ENCODE results near the gene BNIP5. TPM values are rescaled to one million over a fixed set of nuclear protein-coding genes. Genes with fewer than 3 reads are reported as not detected.

BNIP5 gene
- total RNA-seq, 4 donors from 2014 or later = not detected

DNA sequence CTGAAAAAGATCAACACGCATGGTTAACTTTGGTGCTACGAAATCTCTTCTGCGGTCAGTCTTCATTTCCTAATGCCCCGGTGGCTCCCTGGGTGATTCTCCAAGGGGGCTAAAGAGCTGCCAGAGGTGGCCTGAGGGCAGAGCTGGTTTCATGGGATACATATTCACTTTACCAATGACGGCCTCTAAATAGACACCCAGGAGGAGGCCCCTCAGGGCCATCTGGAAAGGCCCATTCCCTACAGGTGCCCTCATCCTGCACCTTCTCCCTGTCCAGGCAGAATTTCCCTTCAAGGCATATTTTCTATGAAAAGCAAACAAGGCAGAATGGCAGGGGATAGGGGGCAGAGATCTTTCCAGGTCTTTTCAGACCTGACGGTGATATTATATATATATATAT is 12.5 kb downstream of the BNIP5 start:
- TF ChIP-seq POLR2A (IDR thresholded peaks at IDR 0.05) = no peak
- TF ChIP-seq, protein P1, sequence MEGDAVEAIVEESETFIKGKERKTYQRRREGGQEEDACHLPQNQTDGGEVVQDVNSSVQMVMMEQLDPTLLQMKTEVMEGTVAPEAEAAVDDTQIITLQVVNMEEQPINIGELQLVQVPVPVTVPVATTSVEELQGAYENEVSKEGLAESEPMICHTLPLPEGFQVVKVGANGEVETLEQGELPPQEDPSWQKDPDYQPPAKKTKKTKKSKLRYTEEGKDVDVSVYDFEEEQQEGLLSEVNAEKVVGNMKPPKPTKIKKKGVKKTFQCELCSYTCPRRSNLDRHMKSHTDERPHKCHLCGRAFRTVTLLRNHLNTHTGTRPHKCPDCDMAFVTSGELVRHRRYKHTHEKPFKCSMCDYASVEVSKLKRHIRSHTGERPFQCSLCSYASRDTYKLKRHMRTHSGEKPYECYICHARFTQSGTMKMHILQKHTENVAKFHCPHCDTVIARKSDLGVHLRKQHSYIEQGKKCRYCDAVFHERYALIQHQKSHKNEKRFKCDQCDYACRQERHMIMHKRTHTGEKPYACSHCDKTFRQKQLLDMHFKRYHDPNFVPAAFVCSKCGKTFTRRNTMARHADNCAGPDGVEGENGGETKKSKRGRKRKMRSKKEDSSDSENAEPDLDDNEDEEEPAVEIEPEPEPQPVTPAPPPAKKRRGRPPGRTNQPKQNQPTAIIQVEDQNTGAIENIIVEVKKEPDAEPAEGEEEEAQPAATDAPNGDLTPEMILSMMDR (IDR thresholded peaks at IDR 0.05) = no peak
- Histone ChIP-seq H3K36me3 (no peaks in the 10 kb centered on the region), H3K4me1 (no peaks in the 10 kb centered on the region), H3K4me3 (no peak overlapping the region), H3K9me3 (no peaks in the 10 kb centered on the region), H3K27me3 (no peaks in the 10 kb centered on the region), H3K27ac (no peak overlapping the region)
- intact Hi-C loops (cut with DNase I; ENCODE audit: low total_unique reads) = no loop called here
- DNase-seq = no peak

DNA sequence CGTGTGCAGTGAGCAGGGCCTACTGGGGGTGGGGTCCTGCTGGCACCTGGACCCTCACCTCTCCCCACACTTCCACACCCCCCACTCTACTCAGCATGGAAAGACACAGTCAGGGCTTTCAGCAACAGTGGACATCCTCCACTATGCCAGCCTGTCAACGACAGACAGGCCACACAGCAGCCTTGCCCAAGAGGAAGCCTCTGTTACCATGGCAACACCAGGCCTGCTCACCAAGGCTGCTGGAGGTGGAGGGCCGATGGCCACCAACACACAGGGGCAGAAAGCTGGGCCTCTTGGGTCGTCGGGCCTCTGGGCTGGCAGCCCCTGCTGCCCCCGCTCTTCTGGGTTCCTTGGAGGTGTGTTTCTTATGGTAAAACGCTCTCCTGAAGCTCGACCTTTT is 13.6 kb downstream of the BNIP5 start:
- TF ChIP-seq, protein P1 (IDR thresholded peaks at IDR 0.05) = no peak
- no peak for TF ChIP-seq POLR2A (IDR thresholded peaks at IDR 0.05)
- Histone ChIP-seq H3K4me1 (no peaks in the 10 kb centered on the region), H3K4me3 (no peak overlapping the region), H3K27ac (no peak overlapping the region), H3K27me3 (no peaks in the 10 kb centered on the region), H3K9me3 (no peaks in the 10 kb centered on the region), H3K36me3 (no peaks in the 10 kb centered on the region)
- intact Hi-C loops (cut with DNase I; ENCODE audit: low total_unique reads) = no loop called here
- no peak for DNase-seq

DNA sequence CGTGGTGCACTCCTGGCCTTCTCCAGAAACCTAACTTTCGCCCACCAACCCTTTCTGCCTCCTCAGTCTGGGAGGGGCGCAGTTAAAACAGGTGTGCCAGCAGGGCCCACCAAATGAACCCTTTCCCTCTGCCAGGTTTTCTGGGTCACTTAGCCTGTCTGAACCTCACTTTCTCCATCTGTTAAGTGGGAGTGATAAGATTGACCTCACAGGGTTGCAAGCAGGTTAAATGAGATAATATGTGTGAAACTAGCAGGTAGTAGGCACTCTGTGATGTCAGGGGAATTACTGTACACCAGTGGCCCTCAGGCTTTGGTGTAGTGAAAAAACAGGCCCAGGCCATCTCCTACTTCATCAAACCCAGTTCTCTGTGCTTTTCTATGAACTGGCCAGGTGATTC is 14.1 kb downstream of the BNIP5 start:
- Histone ChIP-seq H3K27ac (no peak overlapping the region), H3K27me3 (no peaks in the 10 kb centered on the region), H3K36me3 (no peaks in the 10 kb centered on the region), H3K4me3 (no peak overlapping the region), H3K9me3 (no peaks in the 10 kb centered on the region), H3K4me1 (no peaks in the 10 kb centered on the region)
- DNase-seq = no peak
- TF ChIP-seq, protein P1 (IDR thresholded peaks at IDR 0.05) = no peak
- TF ChIP-seq POLR2A (IDR thresholded peaks at IDR 0.05) = no peak
- intact Hi-C loops (cut with DNase I; ENCODE audit: low total_unique reads) = no loop called here

DNA sequence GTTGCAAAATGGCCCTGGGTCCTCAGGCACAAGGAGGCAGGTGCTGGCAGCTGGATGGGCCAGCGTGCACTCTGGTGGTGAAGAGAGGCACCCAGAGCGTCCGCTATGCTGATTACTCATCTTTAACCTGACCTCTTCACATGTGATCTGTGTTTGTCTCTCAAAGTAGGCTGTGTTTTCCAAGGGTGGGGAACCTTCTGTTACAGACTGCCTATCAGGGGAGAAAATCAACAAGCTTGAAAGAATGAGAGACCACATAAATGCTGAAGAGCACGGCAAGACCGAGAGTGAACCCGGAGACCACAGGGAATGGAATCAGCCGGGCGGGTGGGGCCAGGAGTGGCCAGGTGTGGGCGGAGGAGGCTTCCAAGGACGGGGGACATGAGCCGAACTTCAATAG is 16.2 kb downstream of the BNIP5 start:
- TF ChIP-seq, protein P1 (IDR thresholded peaks at IDR 0.05) = no peak
- TF ChIP-seq POLR2A (IDR thresholded peaks at IDR 0.05) = no peak
- H3K27me3 ChIP-seq = no peaks in the 10 kb centered on the region
- no peak overlapping the region for H3K4me3 ChIP-seq
- no peaks in the 10 kb centered on the region for H3K36me3 ChIP-seq
- intact Hi-C loops (cut with DNase I; ENCODE audit: low total_unique reads) = no loop called here
- no peak for DNase-seq
- no peak overlapping the region for H3K27ac ChIP-seq
- H3K9me3 ChIP-seq = no peaks in the 10 kb centered on the region
- no peaks in the 10 kb centered on the region for H3K4me1 ChIP-seq

DNA sequence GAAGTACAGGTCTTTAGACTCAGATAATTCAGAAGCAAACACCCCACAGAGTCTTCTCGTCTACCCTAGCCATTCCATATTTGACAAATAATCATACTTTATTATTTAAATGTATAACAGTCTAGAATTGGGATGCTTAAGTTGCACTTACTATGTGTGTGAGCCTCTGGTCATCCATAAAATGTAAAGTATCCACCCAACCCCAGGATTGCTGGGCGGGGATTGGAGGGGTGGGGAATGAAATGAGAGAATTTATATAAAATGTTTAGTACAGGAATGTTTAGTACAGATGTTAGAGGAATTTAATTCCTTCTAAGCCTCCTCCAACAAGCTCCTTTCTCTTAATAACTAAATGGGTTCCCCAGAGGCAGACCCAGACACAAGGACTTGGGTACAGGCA is 16.9 kb downstream of the BNIP5 start:
- no peak for DNase-seq
- TF ChIP-seq, protein P1 (IDR thresholded peaks at IDR 0.05) = no peak
- no peak for TF ChIP-seq POLR2A (IDR thresholded peaks at IDR 0.05)
- intact Hi-C loops (cut with DNase I; ENCODE audit: low total_unique reads) = no loop called here

More for the DNA sequence above, 16.9 kb downstream of the BNIP5 start:
- Histone ChIP-seq H3K36me3 (no peaks in the 10 kb centered on the region), H3K4me3 (no peak overlapping the region), H3K4me1 (no peaks in the 10 kb centered on the region), H3K27me3 (no peaks in the 10 kb centered on the region), H3K27ac (no peak overlapping the region), H3K9me3 (no peaks in the 10 kb centered on the region)
